GM12878 (cell line): Measurements from ENCODE around the gene PHLDA3. TPM values are rescaled to one million over a fixed set of nuclear protein-coding genes. Genes with fewer than 3 reads are reported as not detected.

Experiments
- ATF7 ChIP-seq: fragments of 450-650 bp; IDR thresholded peaks from 2 replicates; pipeline ENCODE4 v1.6.1; 2016; ENCODE audit warnings: low read depth, mild to moderate bottlenecking
- BCL11A ChIP-seq: IDR thresholded peaks from 2 replicates; pipeline ENCODE4 v1.6.1; 2011; ENCODE audit warnings: low read depth, low read length
- BHLHE40 ChIP-seq, 2 experiments: fragments of 450-650 bp in 1 of 2; IDR thresholded peaks; 2 replicates each; pipeline ENCODE4 v1.6.1; 2011 to 2017; ENCODE audit warnings: low read depth in 2 of 2, borderline replicate concordance in 1 of 2, improper control_type of control experiment in 1 of 2, low read length in 1 of 2, mild to moderate bottlenecking in 1 of 2
- EGR1 ChIP-seq, 2 experiments: IDR thresholded peaks; 1 replicate in 1 of 2; 2 replicates in 1 of 2; pipeline ENCODE4 v1.6.1; 2011 to 2012; ENCODE audit warnings: low read depth in 2 of 2, low read length in 2 of 2, borderline replicate concordance in 1 of 2, mild to moderate bottlenecking in 1 of 2, moderate library complexity in 1 of 2
- EP300 ChIP-seq, 2 experiments: fragments of 150-350 bp in 1 of 2; IDR thresholded peaks; 2 replicates each; pipeline ENCODE4 v1.6.1; 2011 to 2012; ENCODE audit warnings: low read depth in 2 of 2, low read length in 2 of 2, borderline replicate concordance in 1 of 2, improper control_type of control experiment in 1 of 2, inconsistent platforms in 1 of 2; ENCODE audit not compliant: control insufficient read depth in 1 of 2
- IKZF2 ChIP-seq, 2 experiments: fragments of 450-650 bp; IDR thresholded peaks; 2 replicates each; pipeline ENCODE4 v1.6.1; 2017; ENCODE audit warnings: mild to moderate bottlenecking in 2 of 2, moderate library complexity in 2 of 2
- LARP7 ChIP-seq: fragments of 450-650 bp; IDR thresholded peaks from 2 replicates; pipeline ENCODE4 v1.6.1; 2017; ENCODE audit warnings: mild to moderate bottlenecking
- MTA2 ChIP-seq: fragments of 450-650 bp; IDR thresholded peaks from 2 replicates; pipeline ENCODE4 v1.6.1; 2016; ENCODE audit warnings: low read depth, mild to moderate bottlenecking, moderate library complexity
- PAX5 ChIP-seq: IDR thresholded peaks from 2 replicates; pipeline ENCODE4 v1.6.1; 2011; ENCODE audit warnings: low read depth, low read length, borderline replicate concordance
- POU2F2 ChIP-seq: IDR thresholded peaks from 3 replicates; pipeline ENCODE4 v1.6.1; 2011; ENCODE audit warnings: low read depth, mild to moderate bottlenecking, low read length, borderline replicate concordance
- RUNX3 ChIP-seq: IDR thresholded peaks from 2 replicates; pipeline ENCODE4 v1.6.1; 2012; ENCODE audit warnings: low read length, inconsistent platforms
- ZNF24 ChIP-seq: fragments of 450-650 bp; IDR thresholded peaks from 2 replicates; pipeline ENCODE4 v1.6.1; 2017; ENCODE audit warnings: antibody characterized with exemption, mild to moderate bottlenecking
- polyA plus RNA-seq, 11 experiments: library from polyadenylated mRNA; depleted of rRNA in 4 of 11; unstranded in 6 of 11; stranded (reverse) in 5 of 11; fragments of >200 nt; fragmentation: Nextera tagmentation in 4 of 11; fragmentation: Illumina TruSeq in 1 of 11; extraction: Ambion mirVana in 4 of 11; extraction: Trizol in 1 of 11; gene quantifications; 1 replicate in 1 of 11; 2 replicates in 10 of 11; pipeline versions ENCODE4 v1.2.1 to v1.2.3, GENCODE V29; 2011 to 2016; ENCODE audit warnings: inconsistent platforms in 2 of 11, missing spikeins in 2 of 11, low read depth in 1 of 11
- total RNA-seq, 4 experiments: library from RNA; depleted of rRNA in 3 of 4; stranded (reverse); fragments of >200 nt in 3 of 4; fragmentation: Illumina TruSeq in 1 of 4; extraction: Trizol in 1 of 4; gene quantifications; 2 replicates each; pipeline versions ENCODE4 v1.2.1 to v1.2.3, GENCODE V29; 2013 to 2021
- TF ChIP-seq, protein P1 (sequence below): fragments of 450-650 bp; formaldehyde crosslinking; IDR thresholded peaks from 2 replicates; pipeline ENCODE4 v1.5.0; 2022; ENCODE audit warnings: mild to moderate bottlenecking, missing genetic modification characterization
- TF ChIP-seq, protein P2 (sequence below): fragments of 450-650 bp; IDR thresholded peaks from 2 replicates; pipeline ENCODE4 v1.6.1; 2016; ENCODE audit warnings: mild to moderate bottlenecking
- TF ChIP-seq, protein P3 (sequence below): fragments of 450-650 bp; IDR thresholded peaks from 2 replicates; pipeline ENCODE4 v1.6.1; 2017; ENCODE audit warnings: mild to moderate bottlenecking, low read depth, inconsistent platforms; ENCODE audit not compliant: poor library complexity, severe bottlenecking
- TF ChIP-seq, protein P4 (sequence below): fragments of 450-650 bp; IDR thresholded peaks from 2 replicates; pipeline ENCODE4 v1.6.1; 2016; ENCODE audit warnings: mild to moderate bottlenecking
- TF ChIP-seq, protein P5 (sequence below): fragments of 450-650 bp; IDR thresholded peaks from 2 replicates; pipeline ENCODE4 v1.6.1; 2018; ENCODE audit warnings: mild to moderate bottlenecking, low read depth, moderate library complexity; ENCODE audit not compliant: partially characterized antibody

The PHLDA3 gene
- total and polyA plus RNA-seq, 10 of the 15 experiments (the other 5 are each of a cell fraction or from before 2014, with no cell fraction given): 0.60 to 57.4 (median 21.8) TPM

GRCh38 chr1:201426479-201427310, 42.3 kb downstream of the PHLDA3 start (continued):
- TF ChIP-seq, protein P1, sequence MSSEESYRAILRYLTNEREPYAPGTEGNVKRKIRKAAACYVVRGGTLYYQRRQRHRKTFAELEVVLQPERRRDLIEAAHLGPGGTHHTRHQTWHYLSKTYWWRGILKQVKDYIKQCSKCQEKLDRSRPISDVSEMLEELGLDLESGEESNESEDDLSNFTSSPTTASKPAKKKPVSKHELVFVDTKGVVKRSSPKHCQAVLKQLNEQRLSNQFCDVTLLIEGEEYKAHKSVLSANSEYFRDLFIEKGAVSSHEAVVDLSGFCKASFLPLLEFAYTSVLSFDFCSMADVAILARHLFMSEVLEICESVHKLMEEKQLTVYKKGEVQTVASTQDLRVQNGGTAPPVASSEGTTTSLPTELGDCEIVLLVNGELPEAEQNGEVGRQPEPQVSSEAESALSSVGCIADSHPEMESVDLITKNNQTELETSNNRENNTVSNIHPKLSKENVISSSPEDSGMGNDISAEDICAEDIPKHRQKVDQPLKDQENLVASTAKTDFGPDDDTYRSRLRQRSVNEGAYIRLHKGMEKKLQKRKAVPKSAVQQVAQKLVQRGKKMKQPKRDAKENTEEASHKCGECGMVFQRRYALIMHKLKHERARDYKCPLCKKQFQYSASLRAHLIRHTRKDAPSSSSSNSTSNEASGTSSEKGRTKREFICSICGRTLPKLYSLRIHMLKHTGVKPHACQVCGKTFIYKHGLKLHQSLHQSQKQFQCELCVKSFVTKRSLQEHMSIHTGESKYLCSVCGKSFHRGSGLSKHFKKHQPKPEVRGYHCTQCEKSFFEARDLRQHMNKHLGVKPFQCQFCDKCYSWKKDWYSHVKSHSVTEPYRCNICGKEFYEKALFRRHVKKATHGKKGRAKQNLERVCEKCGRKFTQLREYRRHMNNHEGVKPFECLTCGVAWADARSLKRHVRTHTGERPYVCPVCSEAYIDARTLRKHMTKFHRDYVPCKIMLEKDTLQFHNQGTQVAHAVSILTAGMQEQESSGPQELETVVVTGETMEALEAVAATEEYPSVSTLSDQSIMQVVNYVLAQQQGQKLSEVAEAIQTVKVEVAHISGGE (CRISPR knock-in tag): no peak
- TF ChIP-seq MTA2 (peak; percentile 67), BHLHE40 (IDR thresholded peaks at IDR 0.05; ENCODE audit: borderline replicate concordance in 1 of 2, low read depth in 2 of 2, low read length in 1 of 2) (peak; percentile 57 to 83; a peak in 3 of 4 replicates), RUNX3 (peak; percentile 31; the same call in 1 of the 2 replicates), BCL11A (no peak), PAX5 (no peak), ZNF24 (no peak), EGR1 (IDR thresholded peaks at IDR 0.05; ENCODE audit: borderline replicate concordance in 1 of 2, low read depth in 2 of 2, low read length in 2 of 2) (no peak), ATF7 (peak; percentile 47; the same call in 1 of the 2 replicates), LARP7 (no peak), IKZF2 (IDR thresholded peaks at IDR 0.05) (peak; percentile 90 to 93), POU2F2 (no peak), EP300 (IDR thresholded peaks at IDR 0.05; ENCODE audit: borderline replicate concordance in 1 of 2, control insufficient read depth in 1 of 2, low read depth in 2 of 2, low read length in 2 of 2) (peak; percentile 13 to 30; a peak in 1 of 4 replicates)
- TF ChIP-seq, protein P2, sequence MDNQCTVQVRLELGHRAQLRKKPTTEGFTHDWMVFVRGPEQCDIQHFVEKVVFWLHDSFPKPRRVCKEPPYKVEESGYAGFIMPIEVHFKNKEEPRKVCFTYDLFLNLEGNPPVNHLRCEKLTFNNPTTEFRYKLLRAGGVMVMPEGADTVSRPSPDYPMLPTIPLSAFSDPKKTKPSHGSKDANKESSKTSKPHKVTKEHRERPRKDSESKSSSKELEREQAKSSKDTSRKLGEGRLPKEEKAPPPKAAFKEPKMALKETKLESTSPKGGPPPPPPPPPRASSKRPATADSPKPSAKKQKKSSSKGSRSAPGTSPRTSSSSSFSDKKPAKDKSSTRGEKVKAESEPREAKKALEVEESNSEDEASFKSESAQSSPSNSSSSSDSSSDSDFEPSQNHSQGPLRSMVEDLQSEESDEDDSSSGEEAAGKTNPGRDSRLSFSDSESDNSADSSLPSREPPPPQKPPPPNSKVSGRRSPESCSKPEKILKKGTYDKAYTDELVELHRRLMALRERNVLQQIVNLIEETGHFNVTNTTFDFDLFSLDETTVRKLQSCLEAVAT: 0 out of 2 replicates have a peak, but pooled peaks have one; percentile 28
- TF ChIP-seq, protein P3, sequence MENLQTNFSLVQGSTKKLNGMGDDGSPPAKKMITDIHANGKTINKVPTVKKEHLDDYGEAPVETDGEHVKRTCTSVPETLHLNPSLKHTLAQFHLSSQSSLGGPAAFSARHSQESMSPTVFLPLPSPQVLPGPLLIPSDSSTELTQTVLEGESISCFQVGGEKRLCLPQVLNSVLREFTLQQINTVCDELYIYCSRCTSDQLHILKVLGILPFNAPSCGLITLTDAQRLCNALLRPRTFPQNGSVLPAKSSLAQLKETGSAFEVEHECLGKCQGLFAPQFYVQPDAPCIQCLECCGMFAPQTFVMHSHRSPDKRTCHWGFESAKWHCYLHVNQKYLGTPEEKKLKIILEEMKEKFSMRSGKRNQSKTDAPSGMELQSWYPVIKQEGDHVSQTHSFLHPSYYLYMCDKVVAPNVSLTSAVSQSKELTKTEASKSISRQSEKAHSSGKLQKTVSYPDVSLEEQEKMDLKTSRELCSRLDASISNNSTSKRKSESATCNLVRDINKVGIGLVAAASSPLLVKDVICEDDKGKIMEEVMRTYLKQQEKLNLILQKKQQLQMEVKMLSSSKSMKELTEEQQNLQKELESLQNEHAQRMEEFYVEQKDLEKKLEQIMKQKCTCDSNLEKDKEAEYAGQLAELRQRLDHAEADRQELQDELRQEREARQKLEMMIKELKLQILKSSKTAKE: peak; percentile 42
- TF ChIP-seq, protein P4, sequence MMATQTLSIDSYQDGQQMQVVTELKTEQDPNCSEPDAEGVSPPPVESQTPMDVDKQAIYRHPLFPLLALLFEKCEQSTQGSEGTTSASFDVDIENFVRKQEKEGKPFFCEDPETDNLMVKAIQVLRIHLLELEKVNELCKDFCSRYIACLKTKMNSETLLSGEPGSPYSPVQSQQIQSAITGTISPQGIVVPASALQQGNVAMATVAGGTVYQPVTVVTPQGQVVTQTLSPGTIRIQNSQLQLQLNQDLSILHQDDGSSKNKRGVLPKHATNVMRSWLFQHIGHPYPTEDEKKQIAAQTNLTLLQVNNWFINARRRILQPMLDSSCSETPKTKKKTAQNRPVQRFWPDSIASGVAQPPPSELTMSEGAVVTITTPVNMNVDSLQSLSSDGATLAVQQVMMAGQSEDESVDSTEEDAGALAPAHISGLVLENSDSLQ: no peak
- TF ChIP-seq, protein P5, sequence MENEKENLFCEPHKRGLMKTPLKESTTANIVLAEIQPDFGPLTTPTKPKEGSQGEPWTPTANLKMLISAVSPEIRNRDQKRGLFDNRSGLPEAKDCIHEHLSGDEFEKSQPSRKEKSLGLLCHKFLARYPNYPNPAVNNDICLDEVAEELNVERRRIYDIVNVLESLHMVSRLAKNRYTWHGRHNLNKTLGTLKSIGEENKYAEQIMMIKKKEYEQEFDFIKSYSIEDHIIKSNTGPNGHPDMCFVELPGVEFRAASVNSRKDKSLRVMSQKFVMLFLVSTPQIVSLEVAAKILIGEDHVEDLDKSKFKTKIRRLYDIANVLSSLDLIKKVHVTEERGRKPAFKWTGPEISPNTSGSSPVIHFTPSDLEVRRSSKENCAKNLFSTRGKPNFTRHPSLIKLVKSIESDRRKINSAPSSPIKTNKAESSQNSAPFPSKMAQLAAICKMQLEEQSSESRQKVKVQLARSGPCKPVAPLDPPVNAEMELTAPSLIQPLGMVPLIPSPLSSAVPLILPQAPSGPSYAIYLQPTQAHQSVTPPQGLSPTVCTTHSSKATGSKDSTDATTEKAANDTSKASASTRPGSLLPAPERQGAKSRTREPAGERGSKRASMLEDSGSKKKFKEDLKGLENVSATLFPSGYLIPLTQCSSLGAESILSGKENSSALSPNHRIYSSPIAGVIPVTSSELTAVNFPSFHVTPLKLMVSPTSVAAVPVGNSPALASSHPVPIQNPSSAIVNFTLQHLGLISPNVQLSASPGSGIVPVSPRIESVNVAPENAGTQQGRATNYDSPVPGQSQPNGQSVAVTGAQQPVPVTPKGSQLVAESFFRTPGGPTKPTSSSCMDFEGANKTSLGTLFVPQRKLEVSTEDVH: no peak
